ENCODE results near the gene CHST13.

- TF ChIP-seq POLR2A (IDR thresholded peaks at IDR 0.05) (no peak), CTCF (IDR thresholded peaks at IDR 0.05) (no peak)
Observed at GRCh38 chr3:126543457-126544061, 19.6 kb downstream of the CHST13 start.

All from adrenal gland (tissue), 5 donors.